GM21526 (cell line): ENCODE measurements around the gene TRABD2A.

Experiments used
- ATAC-seq: cut with Tn5 transposase; IDR thresholded peaks from one replicate; pipeline ENCODE4 v1.9.1; 2021; ENCODE audit warnings: moderate library complexity; ENCODE audit not compliant: unreplicated experiment, low FRiP score

TRABD2A gene

GRCh38 chr2:84905181-84906107 is 24.6 kb upstream of the TRABD2A start, which contains the start of gene TMSB10:
TSS of gene TMSB10 (plus strand) at chr2:84905656.
- ATAC-seq: peak; percentile 63

- no peak for ATAC-seq
Observed at GRCh38 chr2:84904717-84905174, 23.9 kb upstream of the TRABD2A start.

GRCh38 chr2:84904151-84904550 is 23.3 kb upstream of the TRABD2A start:
- ATAC-seq: no peak

- no peak for ATAC-seq
Observed at GRCh38 chr2:84902526-84902925, 21.6 kb upstream of the TRABD2A start.

GRCh38 chr2:84901593-84902120 is 20.8 kb upstream of the TRABD2A start:
- ATAC-seq: no peak

- ATAC-seq: no peak
Observed at GRCh38 chr2:84900971-84901370, 20.1 kb upstream of the TRABD2A start.

- no peak for ATAC-seq
Observed at GRCh38 chr2:84899304-84900204, 18.7 kb upstream of the TRABD2A start.

- ATAC-seq: no peak
Observed at GRCh38 chr2:84897773-84898172, 16.9 kb upstream of the TRABD2A start.

- no peak for ATAC-seq
Observed at GRCh38 chr2:84896567-84896966, 15.7 kb upstream of the TRABD2A start.

GRCh38 chr2:84894758-84895520 is 14.1 kb upstream of the TRABD2A start:
- ATAC-seq: no peak

- no peak for ATAC-seq
Observed at GRCh38 chr2:84894131-84894586, 13.3 kb upstream of the TRABD2A start.

- ATAC-seq: no peak
Observed at GRCh38 chr2:84891355-84892010, 10.6 kb upstream of the TRABD2A start.

GRCh38 chr2:84889332-84889731 is 8.4 kb upstream of the TRABD2A start:
- ATAC-seq: peak; percentile 10

- ATAC-seq: peak; percentile 94
Observed at GRCh38 chr2:84888401-84889276, 7.8 kb upstream of the TRABD2A start.

- no peak for ATAC-seq
Observed at GRCh38 chr2:84886791-84887190, 5.9 kb upstream of the TRABD2A start.

- ATAC-seq: no peak
Observed at GRCh38 chr2:84885111-84885510, 4.2 kb upstream of the TRABD2A start.

GRCh38 chr2:84884449-84884848 is 3.6 kb upstream of the TRABD2A start:
- ATAC-seq: no peak

- no peak for ATAC-seq
Observed at GRCh38 chr2:84882775-84883550, 2.1 kb upstream of the TRABD2A start.
